Fibroblast of pulmonary artery (primary cell): Measurements from ENCODE around the gene QSER1.

Source experiments
- DNase-seq: peaks from one replicate; pipeline ENCODE4 v3.0.0-alpha.2; 2010; ENCODE audit warnings: low read depth
- H3K4me3 ChIP-seq: replicated peaks from 2 replicates; pipeline ENCODE4 v1.5.1; 2011; ENCODE audit warnings: low read depth, mild to moderate bottlenecking, control low read depth, low read length, moderate library complexity
- TF ChIP-seq, protein P1 (sequence below): IDR thresholded peaks from 2 replicates; pipeline ENCODE4 v1.5.1; 2011; ENCODE audit warnings: mild to moderate bottlenecking, control low read depth, low read length, inconsistent platforms; ENCODE audit errors: missing control alignments

The QSER1 gene

GRCh38 chr11:32947978-32948377 lies 55.4 kb downstream of the QSER1 start:
- no peak overlapping the region for H3K4me3 ChIP-seq
- no peak for DNase-seq
- TF ChIP-seq, protein P1, sequence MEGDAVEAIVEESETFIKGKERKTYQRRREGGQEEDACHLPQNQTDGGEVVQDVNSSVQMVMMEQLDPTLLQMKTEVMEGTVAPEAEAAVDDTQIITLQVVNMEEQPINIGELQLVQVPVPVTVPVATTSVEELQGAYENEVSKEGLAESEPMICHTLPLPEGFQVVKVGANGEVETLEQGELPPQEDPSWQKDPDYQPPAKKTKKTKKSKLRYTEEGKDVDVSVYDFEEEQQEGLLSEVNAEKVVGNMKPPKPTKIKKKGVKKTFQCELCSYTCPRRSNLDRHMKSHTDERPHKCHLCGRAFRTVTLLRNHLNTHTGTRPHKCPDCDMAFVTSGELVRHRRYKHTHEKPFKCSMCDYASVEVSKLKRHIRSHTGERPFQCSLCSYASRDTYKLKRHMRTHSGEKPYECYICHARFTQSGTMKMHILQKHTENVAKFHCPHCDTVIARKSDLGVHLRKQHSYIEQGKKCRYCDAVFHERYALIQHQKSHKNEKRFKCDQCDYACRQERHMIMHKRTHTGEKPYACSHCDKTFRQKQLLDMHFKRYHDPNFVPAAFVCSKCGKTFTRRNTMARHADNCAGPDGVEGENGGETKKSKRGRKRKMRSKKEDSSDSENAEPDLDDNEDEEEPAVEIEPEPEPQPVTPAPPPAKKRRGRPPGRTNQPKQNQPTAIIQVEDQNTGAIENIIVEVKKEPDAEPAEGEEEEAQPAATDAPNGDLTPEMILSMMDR, result no peak

GRCh38 chr11:32949739-32950138 lies 57.1 kb downstream of the QSER1 start:
- no peak for DNase-seq
- TF ChIP-seq, protein P1, result no peak
- H3K4me3 ChIP-seq, result no peak overlapping the region

GRCh38 chr11:32952421-32952820 lies 59.8 kb downstream of the QSER1 start:
- no peak overlapping the region for H3K4me3 ChIP-seq
- TF ChIP-seq, protein P1, result no peak
- DNase-seq, result no peak

DNA sequence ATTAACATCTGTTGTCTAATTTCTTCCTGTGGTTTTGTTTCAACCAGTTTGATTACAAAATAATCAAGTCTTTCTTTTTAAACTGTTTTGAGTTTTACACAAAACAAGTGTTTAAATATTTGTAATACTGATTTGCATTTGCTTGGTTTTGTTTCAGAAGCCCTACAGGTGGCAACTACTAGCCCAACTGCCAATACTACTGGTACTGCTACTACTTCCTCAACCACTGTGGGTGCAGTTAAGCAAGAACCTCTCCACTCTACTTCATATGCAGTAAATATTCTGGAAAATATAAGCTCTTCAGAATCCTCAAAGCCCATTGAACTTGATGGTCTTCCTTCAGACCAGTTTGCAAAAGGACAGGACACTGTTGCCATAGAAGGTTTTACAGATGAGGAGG lies 61.1 kb downstream of the QSER1 start:
- no peak overlapping the region for H3K4me3 ChIP-seq
- TF ChIP-seq, protein P1, result no peak
- DNase-seq, result no peak

DNA sequence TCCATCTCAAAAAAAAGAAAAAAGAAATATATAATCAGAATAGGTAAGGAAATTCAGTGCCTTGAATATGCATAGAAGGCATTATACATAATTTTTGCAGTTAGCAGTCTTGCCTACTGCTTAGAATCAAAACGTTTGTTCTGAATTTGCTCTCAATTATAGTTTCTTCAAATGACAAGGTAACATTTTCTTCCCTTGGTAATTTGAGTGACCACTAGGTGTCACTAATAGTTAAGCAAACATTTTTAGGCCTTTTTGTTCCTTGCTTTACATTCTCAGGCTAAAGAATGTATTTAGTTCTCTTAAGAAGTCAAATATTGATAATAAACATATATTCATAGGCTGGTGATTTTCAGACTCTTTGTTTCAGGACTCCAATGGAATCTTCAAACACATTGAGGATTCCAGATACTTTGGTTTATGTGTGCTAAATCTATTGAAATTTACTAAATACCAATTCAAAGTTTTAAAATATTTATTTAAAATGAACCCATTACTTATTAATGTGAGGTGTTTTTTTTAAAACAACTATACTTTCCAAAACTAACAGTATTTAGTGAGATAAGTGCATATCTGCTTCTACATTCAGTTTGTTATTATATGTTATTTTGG lies 68.0 kb downstream of the QSER1 start:
- DNase-seq, result peak; percentile 79
- TF ChIP-seq, protein P1, result peak; percentile 64
- H3K4me3 ChIP-seq, result no peak overlapping the region

DNA sequence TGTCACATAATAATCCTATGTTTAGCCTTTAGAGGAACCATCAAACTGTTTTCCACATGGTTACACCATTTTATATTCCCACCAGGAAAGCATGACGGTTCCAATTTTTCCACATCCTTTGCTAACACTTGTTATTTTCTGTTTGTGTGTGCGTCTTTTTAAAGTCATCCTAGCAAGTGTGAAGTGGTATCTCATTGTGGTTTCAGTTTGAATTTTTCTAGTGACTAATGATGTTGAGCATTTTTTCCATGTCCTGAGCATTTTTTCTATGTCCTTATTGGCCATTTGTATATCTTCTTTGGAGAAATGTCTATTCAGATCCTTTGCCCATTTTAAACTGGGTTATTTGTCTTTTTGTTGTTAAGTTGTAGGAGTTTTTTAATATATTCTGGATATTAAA lies 69.4 kb downstream of the QSER1 start:
- H3K4me3 ChIP-seq, result no peak overlapping the region
- TF ChIP-seq, protein P1, result no peak
- DNase-seq, result peak; percentile 18

DNA sequence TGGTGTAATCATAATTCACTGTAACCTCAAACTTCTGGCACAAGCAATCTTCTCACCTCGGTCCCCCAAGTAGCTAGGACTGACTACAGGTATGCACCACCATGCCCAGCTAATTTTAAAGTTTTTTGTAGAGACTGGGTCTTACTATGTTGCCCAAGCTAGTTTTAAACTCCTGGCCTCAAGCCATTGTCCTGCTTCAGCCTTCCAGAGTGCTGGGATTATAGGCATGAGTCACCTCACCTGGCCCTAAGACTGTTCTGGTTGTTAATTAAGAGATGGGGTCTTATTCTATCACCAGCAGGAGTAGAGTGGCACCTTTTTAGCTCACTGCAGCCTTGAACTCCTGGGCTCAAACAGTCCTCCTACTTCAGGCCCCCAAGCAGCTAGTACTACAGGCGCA lies 71.1 kb downstream of the QSER1 start:
- TF ChIP-seq, protein P1, result no peak
- DNase-seq, result no peak
- H3K4me3 ChIP-seq, result no peak overlapping the region
